ENCODE measurements around the gene JADE2. TPM values are rescaled to one million over a fixed set of nuclear protein-coding genes. Genes with fewer than 3 reads are reported as not detected.
"Not testable (repeated sequence)": the region's sequence is repeated elsewhere in the genome, so short reads cannot be mapped to it uniquely, and the experiment has no call there.

JADE2 gene
- polyA plus RNA-seq, 1 experiment = 15.5 TPM

DNA sequence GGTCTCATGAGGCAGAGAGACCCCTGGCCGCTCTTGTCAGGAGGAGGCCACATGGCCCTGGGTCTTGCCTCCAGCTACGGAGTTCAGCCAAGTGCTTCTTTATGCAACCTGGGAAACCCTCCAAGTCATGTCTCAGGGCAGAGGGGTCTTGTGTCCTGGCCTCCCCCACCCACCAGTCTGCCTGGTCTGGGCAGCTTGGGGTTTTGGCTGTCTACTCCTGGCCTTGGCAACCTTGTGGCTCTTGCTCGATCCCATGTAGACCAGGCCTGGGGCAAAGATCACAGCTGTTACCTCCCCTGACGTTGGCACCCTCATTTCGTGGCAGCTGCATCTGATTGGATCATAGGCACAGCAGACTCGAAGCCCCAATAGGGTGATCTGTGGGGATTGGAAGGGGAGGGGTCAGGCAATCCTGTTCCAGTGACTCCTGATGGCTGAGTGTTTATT lies 28.4 kb downstream of the JADE2 start:
- ChIA-PET POLR2A (no interaction called here), CTCF (interaction anchor here (0.6 to 2.5 kb wide), 8 partner anchors 18 to 116 kb away, joined by 3 to 9 read pairs (median 3); no protein-coding TSS in a partner anchor)
- no peak for DNase-seq (ENCODE audit: low read depth)
- peaks cover 2% of the 10 kb centered on the region; the same call in 1 of the 2 replicates for H3K36me3 ChIP-seq (ENCODE audit: control insufficient read depth, insufficient read depth, low read length)
- TF ChIP-seq, protein P1, sequence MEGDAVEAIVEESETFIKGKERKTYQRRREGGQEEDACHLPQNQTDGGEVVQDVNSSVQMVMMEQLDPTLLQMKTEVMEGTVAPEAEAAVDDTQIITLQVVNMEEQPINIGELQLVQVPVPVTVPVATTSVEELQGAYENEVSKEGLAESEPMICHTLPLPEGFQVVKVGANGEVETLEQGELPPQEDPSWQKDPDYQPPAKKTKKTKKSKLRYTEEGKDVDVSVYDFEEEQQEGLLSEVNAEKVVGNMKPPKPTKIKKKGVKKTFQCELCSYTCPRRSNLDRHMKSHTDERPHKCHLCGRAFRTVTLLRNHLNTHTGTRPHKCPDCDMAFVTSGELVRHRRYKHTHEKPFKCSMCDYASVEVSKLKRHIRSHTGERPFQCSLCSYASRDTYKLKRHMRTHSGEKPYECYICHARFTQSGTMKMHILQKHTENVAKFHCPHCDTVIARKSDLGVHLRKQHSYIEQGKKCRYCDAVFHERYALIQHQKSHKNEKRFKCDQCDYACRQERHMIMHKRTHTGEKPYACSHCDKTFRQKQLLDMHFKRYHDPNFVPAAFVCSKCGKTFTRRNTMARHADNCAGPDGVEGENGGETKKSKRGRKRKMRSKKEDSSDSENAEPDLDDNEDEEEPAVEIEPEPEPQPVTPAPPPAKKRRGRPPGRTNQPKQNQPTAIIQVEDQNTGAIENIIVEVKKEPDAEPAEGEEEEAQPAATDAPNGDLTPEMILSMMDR (IDR thresholded peaks at IDR 0.05; ENCODE audit: insufficient read depth, low read depth, low read length) = no peak
- H3K4me3 ChIP-seq (ENCODE audit: low read depth, low read length) = no peak overlapping the region
- H3K27me3 ChIP-seq (ENCODE audit: control insufficient read depth, insufficient read depth, low read length) = no peaks in the 10 kb centered on the region

DNA sequence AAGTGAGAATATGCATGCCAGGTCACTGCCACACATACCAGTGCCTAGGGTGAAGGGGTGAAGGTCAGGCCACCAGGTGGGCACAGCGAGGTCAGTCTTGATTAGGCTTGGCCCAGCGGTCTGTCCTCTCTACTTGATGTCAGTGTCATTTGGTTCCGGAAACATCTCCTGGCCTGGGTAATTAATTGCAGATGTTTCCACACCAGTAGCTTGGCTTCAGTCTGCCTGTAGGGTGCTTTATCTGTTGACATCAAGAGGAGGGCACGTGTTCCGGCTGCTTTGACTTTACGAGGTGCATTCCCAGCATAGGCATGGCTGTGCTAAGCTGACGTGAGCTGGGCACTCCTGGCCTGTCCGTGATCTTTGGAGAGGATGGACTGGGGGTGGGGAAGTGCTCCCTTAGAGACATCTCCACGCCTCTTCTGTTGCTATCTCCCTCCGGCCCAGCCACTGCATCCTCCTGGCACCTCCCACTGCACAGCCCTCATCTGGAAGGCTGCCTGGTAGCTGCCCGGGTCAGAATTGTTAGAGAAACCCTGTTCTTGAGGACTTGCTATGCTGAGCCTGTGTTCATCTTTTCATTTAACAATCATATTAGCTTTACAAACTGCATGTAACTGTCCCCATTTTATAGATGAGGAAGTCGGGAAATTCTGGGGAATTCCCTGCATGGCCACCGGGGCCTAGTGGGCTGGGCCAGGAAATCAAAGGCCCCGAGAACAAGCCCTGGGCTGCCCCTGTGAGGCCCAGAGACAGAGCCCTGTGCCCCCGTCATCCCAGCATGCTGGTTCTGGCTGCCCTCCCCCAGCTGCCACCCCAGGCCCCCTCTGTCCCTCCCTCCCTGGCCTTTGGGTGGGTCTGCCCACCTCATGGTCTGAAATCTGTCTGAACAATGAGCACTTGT lies 29.1 kb downstream of the JADE2 start:
- CTCF ChIA-PET = interaction anchor here (0.6 to 2.5 kb wide), 10 partner anchors 13 to 116 kb away, joined by 3 to 9 read pairs (median 3); no protein-coding TSS in a partner anchor
- Histone ChIP-seq H3K36me3 (ENCODE audit: control insufficient read depth, insufficient read depth, low read length) (peaks cover 8% of the 10 kb centered on the region), H3K4me3 (ENCODE audit: low read depth, low read length) (no peak overlapping the region), H3K27me3 (ENCODE audit: control insufficient read depth, insufficient read depth, low read length) (no peaks in the 10 kb centered on the region)
- DNase-seq (ENCODE audit: low read depth) = peak; percentile 99
- POLR2A ChIA-PET = interaction anchor here (0.6 kb wide), 1 partner anchor 332 kb away, joined by 3 read pairs; no protein-coding TSS in a partner anchor
- TF ChIP-seq, protein P1 (IDR thresholded peaks at IDR 0.05; ENCODE audit: insufficient read depth, low read depth, low read length) = peak; percentile 27; the same call in 1 of the 2 replicates

DNA sequence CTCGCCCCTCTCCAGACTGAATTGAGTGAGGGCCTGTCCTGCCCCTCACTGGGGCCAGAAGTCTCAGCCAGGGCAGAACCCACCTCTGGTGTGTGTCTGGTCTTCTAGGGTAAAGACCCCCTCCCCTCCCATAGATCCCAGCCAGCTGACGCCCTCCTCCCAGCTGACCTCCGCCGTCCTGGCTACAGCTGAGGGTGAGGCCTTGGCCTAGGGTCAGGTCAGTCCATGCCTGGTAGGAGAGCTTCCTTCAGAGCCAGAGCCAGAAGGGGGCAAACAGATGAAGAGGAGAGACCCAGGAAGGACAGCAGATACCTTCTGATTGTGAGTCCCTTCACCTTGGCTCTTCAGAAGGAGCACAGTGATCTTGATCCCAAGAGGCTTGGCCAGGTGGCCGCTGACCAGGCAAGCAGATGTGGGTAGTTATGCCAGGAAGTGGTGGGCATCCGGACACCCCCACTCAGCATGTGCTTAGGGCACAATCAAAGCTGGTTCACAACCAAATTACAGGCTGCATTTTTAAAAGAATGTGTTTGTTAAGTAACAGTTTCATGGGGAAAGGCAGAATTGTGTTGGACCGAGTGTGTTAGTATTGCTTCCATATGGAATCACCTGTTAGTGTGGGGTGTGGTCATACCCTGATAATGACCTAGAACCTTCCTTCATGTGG lies 29.9 kb downstream of the JADE2 start:
- TF ChIP-seq, protein P1 (IDR thresholded peaks at IDR 0.05; ENCODE audit: insufficient read depth, low read depth, low read length) = no peak
- Histone ChIP-seq H3K27me3 (ENCODE audit: control insufficient read depth, insufficient read depth, low read length) (no peaks in the 10 kb centered on the region), H3K4me3 (ENCODE audit: low read depth, low read length) (no peak overlapping the region), H3K36me3 (ENCODE audit: control insufficient read depth, insufficient read depth, low read length) (peaks cover 14% of the 10 kb centered on the region)
- no peak for DNase-seq (ENCODE audit: low read depth)
- ChIA-PET CTCF (interaction anchor here (0.8 to 2.5 kb wide), 6 partner anchors 10 to 32 kb away, joined by 3 to 9 read pairs (median 4); no protein-coding TSS in a partner anchor), POLR2A (interaction anchor here (0.6 kb wide), 1 partner anchor 333 kb away, joined by 3 read pairs; no protein-coding TSS in a partner anchor)

DNA sequence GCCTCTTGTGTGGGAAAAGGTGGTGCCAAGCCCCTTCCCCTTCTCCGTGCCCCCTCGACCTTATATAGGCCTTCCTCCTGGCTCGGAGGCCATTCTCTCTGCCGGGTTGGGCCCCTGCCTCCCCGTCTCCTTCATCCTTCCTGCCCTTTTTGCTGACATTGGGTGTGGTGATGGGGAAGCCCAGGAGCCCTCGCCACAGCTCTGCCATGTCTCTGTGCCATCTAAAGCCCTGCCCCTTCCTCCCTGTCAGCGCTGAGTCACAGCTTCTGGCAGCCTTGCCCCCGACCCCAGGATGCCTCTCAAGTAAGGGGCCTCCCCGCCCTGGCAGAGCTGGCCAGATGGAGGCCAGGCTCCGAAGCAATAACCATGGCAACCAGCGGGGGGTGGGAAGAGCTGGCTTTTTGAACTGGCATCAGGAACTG lies 30.4 kb downstream of the JADE2 start:
- no peaks in the 10 kb centered on the region for H3K27me3 ChIP-seq (ENCODE audit: control insufficient read depth, insufficient read depth, low read length)
- POLR2A ChIA-PET = no interaction called here
- H3K4me3 ChIP-seq (ENCODE audit: low read depth, low read length) = no peak overlapping the region
- TF ChIP-seq, protein P1 (IDR thresholded peaks at IDR 0.05; ENCODE audit: insufficient read depth, low read depth, low read length) = no peak
- H3K36me3 ChIP-seq (ENCODE audit: control insufficient read depth, insufficient read depth, low read length) = peaks cover 18% of the 10 kb centered on the region
- CTCF ChIA-PET = interaction anchor here (0.8 to 1.7 kb wide), 3 partner anchors 9 to 24 kb away, joined by 3 to 5 read pairs (median 4); no protein-coding TSS in a partner anchor
- DNase-seq (ENCODE audit: low read depth) = no peak

DNA sequence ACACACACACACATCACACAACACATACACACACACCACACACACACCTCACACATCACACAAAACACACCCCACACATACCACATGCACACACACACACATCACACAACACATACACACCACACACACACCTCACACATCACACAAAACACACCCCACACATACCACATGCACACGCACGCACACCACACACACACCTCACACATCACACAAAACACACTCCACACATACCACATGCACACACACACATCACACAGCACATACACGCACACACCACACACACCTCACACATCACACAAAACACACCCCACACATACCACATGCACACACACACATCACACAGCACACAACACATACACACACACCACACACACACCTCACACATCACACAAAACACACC lies 31.1 kb downstream of the JADE2 start:
- H3K27me3 ChIP-seq (ENCODE audit: control insufficient read depth, insufficient read depth, low read length); DNase-seq (ENCODE audit: low read depth); H3K4me3 ChIP-seq (ENCODE audit: low read depth, low read length); POLR2A ChIA-PET: not testable (repeated sequence)
- H3K36me3 ChIP-seq (ENCODE audit: control insufficient read depth, insufficient read depth, low read length) = peaks cover 19% of the 10 kb centered on the region
- CTCF ChIA-PET = interaction anchor here (1.7 kb wide), 1 partner anchor 24 kb away, joined by 5 read pairs; no protein-coding TSS in a partner anchor

Measured in BJ (cell line).